ENCODE measurements around the gene CXCL11.
A peak's percentile ranks its signal among the peaks of the same experiment; 100 is the strongest.
"Not testable (repeated sequence)": the region's sequence is repeated elsewhere in the genome, so short reads cannot be mapped to it uniquely, and the experiment has no call there.

Gene CXCL11

GRCh38 chr4:75998525-75999147, 37.2 kb downstream of the CXCL11 start:
- DNase-seq: not testable (repeated sequence)

- DNase-seq: no peak
Observed at GRCh38 chr4:75997946-75998345, 37.9 kb downstream of the CXCL11 start.

- no peak for DNase-seq
Observed at GRCh38 chr4:75997081-75997480, 38.8 kb downstream of the CXCL11 start.

DNA sequence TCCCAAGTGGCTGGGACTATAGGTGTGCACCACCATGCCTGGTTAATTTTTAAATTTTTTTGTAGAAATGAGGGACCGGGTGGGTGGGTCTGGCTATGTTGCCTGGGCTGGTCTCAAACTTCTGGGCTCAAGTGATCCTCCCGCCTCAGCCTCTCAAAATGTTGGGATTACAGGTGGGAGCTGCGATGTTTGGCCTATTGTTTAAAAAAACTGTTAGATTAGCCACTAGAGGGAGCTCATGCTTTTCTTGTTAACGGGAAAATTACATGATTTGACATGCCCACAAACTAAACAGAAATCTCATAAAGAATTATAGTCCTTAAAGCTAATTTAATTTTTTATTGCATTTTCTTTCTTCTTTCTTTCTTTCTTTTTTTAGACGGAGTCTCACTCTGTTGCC, 40.1 kb downstream of the CXCL11 start:
- DNase-seq: peak; percentile 55

DNA sequence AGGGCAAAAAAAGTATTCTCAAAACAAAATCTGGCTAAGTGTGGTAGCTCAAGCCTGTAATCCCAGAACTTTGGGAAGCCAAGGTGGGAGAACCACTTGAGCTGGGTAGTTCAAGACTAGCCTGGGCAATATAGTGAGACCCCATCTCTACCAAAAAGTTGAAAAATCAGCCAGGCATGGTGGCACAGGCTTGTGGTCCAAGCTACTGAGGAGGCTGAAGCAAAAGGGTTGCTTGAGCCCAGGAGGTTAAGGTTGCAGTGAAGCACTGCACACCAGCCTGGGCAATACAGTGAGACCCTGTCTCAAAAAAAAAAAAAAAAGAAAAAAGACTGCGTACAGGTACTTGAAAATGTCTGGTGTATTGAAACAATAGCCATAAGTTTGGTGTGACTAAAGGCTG, 43.4 kb downstream of the CXCL11 start:
- no peak for DNase-seq

DNA sequence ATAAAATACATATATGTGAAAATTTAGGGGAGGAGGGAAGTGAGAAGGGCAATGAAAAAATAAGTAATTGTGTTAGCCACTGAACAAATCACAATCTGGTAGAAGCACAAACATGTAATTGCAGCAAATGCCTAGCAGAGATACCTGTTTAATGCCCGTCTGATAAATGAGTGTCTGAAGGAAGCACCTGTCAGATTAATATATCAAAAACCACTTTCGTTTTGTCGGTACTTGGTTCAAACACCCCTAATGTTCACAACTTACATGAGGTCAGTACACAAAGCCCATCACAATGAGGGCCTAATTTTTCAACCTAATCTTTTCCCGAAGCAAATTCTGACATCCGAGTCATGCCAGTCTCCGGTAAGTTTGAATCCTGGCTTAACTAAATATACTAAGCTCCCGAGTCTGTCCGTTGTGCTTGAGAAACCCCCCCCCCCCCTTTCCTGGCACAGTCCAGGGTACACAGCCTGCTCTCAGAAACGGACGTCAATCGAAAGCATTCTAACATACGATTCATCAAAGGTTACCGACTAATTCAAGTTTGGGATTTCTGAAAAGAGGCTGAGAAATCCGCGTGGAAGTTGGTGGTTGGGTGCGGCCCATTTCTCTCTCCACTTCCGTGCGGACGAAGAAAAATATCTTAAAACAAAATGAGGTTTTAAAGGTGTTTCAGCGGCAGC, 45.9 kb downstream of the CXCL11 start:
- no peak for DNase-seq

DNA sequence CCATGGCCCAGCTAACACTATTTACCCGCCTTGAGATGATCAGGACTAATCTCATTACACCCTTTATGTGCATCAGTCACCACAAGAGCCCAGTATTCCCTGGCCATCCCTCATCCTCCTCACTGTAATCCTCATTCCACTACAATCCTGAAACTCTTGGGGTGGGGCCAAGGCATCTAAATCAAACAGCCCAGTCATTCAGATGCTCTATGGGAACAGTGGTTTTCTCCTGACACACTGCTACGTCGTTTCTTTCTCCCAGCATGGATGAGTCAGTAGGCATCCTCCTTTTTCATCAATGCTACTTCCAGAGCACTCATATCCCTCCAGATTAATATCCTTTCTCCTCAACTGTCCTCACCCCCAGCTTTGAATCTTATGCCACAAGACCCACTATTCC, 50.8 kb downstream of the CXCL11 start:
- peak; percentile 30 for DNase-seq
